Inflammatory macrophage (primary cell): ENCODE data around the gene ZNF441.
"Not testable (repeated sequence)": the region's sequence is repeated elsewhere in the genome, so short reads cannot be mapped to it uniquely, and the experiment has no call there.

ENCODE experiments used
- DNase-seq, 2 donors: peaks; one replicate each; pipeline ENCODE4 v3.0.0-alpha.2; 2020 to 2022

Gene ZNF441

GRCh38 chr19:11780431-11781020 lies 13.7 kb downstream of the ZNF441 start:
- no peak for DNase-seq

GRCh38 chr19:11781295-11782057 lies 14.7 kb downstream of the ZNF441 start:
- no peak for DNase-seq

GRCh38 chr19:11783767-11784166 lies 17.0 kb downstream of the ZNF441 start:
- no peak for DNase-seq

GRCh38 chr19:11784356-11784755 lies 17.6 kb downstream of the ZNF441 start:
- DNase-seq = no peak

- DNase-seq = no peak
Measured at GRCh38 chr19:11787536-11787935, 20.7 kb downstream of the ZNF441 start.

GRCh38 chr19:11792942-11793341 lies 26.1 kb downstream of the ZNF441 start:
- DNase-seq = no peak

GRCh38 chr19:11797491-11797890 lies 30.7 kb downstream of the ZNF441 start:
- DNase-seq = peak; percentile 77 to 80

GRCh38 chr19:11798391-11799330 lies 31.9 kb downstream of the ZNF441 start, which contains the start of gene ZNF491:
Gene ZNF491 (plus strand): TSS chr19:11798523. CDS start chr19:11805954, 7,431 bp downstream.
- peak; percentile 88 to 91 for DNase-seq

GRCh38 chr19:11806354-11807098 lies 39.7 kb downstream of the ZNF441 start:
- DNase-seq = no peak

- DNase-seq = no peak
Measured at GRCh38 chr19:11807099-11807380, 40.2 kb downstream of the ZNF441 start.

- DNase-seq = no peak
Measured at GRCh38 chr19:11813703-11814028, 46.9 kb downstream of the ZNF441 start.

GRCh38 chr19:11814029-11814699 lies 47.4 kb downstream of the ZNF441 start, which contains the start of gene ZNF440:
Gene ZNF440 (plus strand): TSS chr19:11814273. CDS start chr19:11814448, 175 bp downstream.
- peak; percentile 93 to 95 for DNase-seq

- DNase-seq = peak; percentile 24 to 25
Measured at GRCh38 chr19:11814700-11815035, 47.9 kb downstream of the ZNF441 start.

GRCh38 chr19:11821474-11822109 lies 54.8 kb downstream of the ZNF441 start:
- peak in 1 of 2 donors; percentile 41 for DNase-seq

GRCh38 chr19:11828957-11829876 lies 62.4 kb downstream of the ZNF441 start:
- DNase-seq = not testable (repeated sequence)

- DNase-seq = no peak
Measured at GRCh38 chr19:11832253-11832912, 65.6 kb downstream of the ZNF441 start.

- no peak for DNase-seq
Measured at GRCh38 chr19:11833541-11833940, 66.7 kb downstream of the ZNF441 start.
